Kidney capillary endothelial cell (primary cell): ENCODE measurements around the gene ABCG8.
"Not testable (repeated sequence)": the region's sequence is repeated elsewhere in the genome, so short reads cannot be mapped to it uniquely, and the experiment has no call there.

Experiments used
- DNase-seq: peaks from one replicate; pipeline ENCODE4 v3.0.0-alpha.2; 2018; ENCODE audit warnings: low spot score

Gene ABCG8

GRCh38 chr2:43872151-43872550 lies 33.4 kb downstream of the ABCG8 start:
- DNase-seq = no peak

GRCh38 chr2:43874776-43875451 lies 36.1 kb downstream of the ABCG8 start:
- no peak for DNase-seq

- peak; percentile 42 for DNase-seq
Observed at GRCh38 chr2:43877782-43878464, 39.2 kb downstream of the ABCG8 start.

- DNase-seq = no peak
Observed at GRCh38 chr2:43879261-43879660, 40.5 kb downstream of the ABCG8 start.

GRCh38 chr2:43880471-43880870 lies 41.7 kb downstream of the ABCG8 start:
- DNase-seq = no peak

- DNase-seq = no peak
Observed at GRCh38 chr2:43880952-43881351, 42.2 kb downstream of the ABCG8 start.

- no peak for DNase-seq
Observed at GRCh38 chr2:43882312-43882711, 43.5 kb downstream of the ABCG8 start.

- no peak for DNase-seq
Observed at GRCh38 chr2:43884689-43885088, 45.9 kb downstream of the ABCG8 start.

GRCh38 chr2:43885132-43885632 lies 46.4 kb downstream of the ABCG8 start:
- no peak for DNase-seq

GRCh38 chr2:43887176-43887575 lies 48.4 kb downstream of the ABCG8 start:
- no peak for DNase-seq

GRCh38 chr2:43889416-43889815 lies 50.6 kb downstream of the ABCG8 start:
- no peak for DNase-seq

GRCh38 chr2:43890855-43891254 lies 52.1 kb downstream of the ABCG8 start:
- no peak for DNase-seq

- DNase-seq = no peak
Observed at GRCh38 chr2:43894743-43895142, 56.0 kb downstream of the ABCG8 start.

GRCh38 chr2:43896906-43897305 lies 58.1 kb downstream of the ABCG8 start:
- no peak for DNase-seq

- DNase-seq = no peak
Observed at GRCh38 chr2:43897492-43897891, 58.7 kb downstream of the ABCG8 start.

GRCh38 chr2:43898134-43898837 lies 59.5 kb downstream of the ABCG8 start:
- DNase-seq = no peak

- DNase-seq = no peak
Observed at GRCh38 chr2:43898838-43899346, 60.1 kb downstream of the ABCG8 start.

GRCh38 chr2:43899589-43899988 lies 60.8 kb downstream of the ABCG8 start:
- DNase-seq = no peak

GRCh38 chr2:43905371-43905803 lies 66.6 kb downstream of the ABCG8 start:
- no peak for DNase-seq

GRCh38 chr2:43905871-43906270 lies 67.1 kb downstream of the ABCG8 start:
- peak; percentile 36 for DNase-seq

GRCh38 chr2:43906448-43907109 lies 67.8 kb downstream of the ABCG8 start:
- DNase-seq = no peak

GRCh38 chr2:43911136-43911790 lies 72.5 kb downstream of the ABCG8 start:
- not testable (repeated sequence) for DNase-seq
